IPS DF 6.9 (cell line): ENCODE results near the gene LRCH4.

Experiments
- DNase-seq: peaks from one replicate; pipeline ENCODE4 v3.0.0-alpha.2; 2013; ENCODE audit warnings: low read depth, low spot score
- H3K27ac ChIP-seq: one replicate; pipeline ENCODE4 v1.5.1; 2013; ENCODE audit warnings: low read length, control low read depth
- H3K27me3 ChIP-seq: 2 replicates; pipeline ENCODE4 v1.6.1; 2013; ENCODE audit warnings: mild to moderate bottlenecking, low read length; ENCODE audit not compliant: control insufficient read depth, insufficient read depth
- H3K36me3 ChIP-seq: 2 replicates; pipeline ENCODE4 v1.6.1; 2013; ENCODE audit warnings: low read length; ENCODE audit not compliant: control insufficient read depth, insufficient read depth
- H3K4me1 ChIP-seq: 2 replicates; pipeline ENCODE4 v1.6.1; 2013; ENCODE audit warnings: low read length; ENCODE audit not compliant: control insufficient read depth, insufficient read depth
- H3K4me3 ChIP-seq: 2 replicates; pipeline ENCODE4 v1.5.1; 2013; ENCODE audit warnings: mild to moderate bottlenecking, low read length
- H3K9me3 ChIP-seq: 2 replicates; pipeline ENCODE4 v1.6.1; 2013; ENCODE audit warnings: low read length, inconsistent platforms; ENCODE audit not compliant: control insufficient read depth, insufficient read depth
- WGBS: extraction: QIAGEN DNeasy Blood & Tissue Kit; methylation state at CpG from one replicate; pipeline ENCODE4 v1.1.7; 2013; ENCODE audit warnings: mixed read lengths, missing lambda C conversion rate; ENCODE audit not compliant: insufficient read length, insufficient coverage; 5-methylcytosine and 5-hydroxymethylcytosine counted together

Gene LRCH4

DNA sequence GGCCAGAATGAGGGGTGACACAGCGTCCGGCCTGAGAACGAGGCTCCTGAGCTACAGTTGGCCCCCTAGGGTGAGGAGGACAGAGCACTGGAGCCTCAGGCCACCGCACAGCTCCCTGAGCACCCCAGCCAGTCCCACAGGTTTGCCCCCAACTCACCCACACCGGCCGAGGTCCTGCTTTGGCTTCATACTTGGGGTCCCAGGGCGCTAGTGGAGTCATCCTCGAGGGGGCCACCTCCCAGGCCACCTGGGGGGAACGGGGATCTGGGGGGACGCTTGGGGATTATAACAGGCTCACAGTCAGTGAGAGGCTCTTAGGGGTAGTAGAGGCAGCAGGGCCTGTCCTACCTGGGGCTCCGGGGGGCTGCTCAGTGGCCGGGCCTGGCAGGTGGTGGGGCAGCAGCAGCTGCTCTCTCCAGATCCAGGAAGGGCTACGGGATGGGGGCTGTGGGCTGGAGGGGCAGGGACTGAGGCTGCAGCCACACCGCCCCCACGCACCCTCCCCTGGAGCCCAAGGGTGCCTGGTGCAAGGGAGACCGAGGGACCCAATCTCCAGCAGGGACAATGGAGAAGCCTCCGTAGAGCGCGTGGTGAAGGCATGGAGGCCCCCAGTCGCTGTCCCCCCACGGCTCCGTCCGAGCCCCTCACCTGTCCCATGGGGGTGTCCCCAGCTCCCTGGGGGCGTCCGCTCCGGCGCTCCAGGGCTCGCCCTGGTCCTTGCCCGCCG is 12.8 kb downstream of the LRCH4 start:
- no peak overlapping the region for H3K27ac ChIP-seq
- DNase-seq: no peak
- H3K4me1 ChIP-seq: peaks cover 19% of the 10 kb centered on the region
- no peak overlapping the region for H3K4me3 ChIP-seq
- H3K27me3 ChIP-seq: no peaks in the 10 kb centered on the region
- no CpG with 5 or more reads among the region's 30 CpGs for WGBS
- peaks cover 23% of the 10 kb centered on the region for H3K36me3 ChIP-seq
- H3K9me3 ChIP-seq: no peaks in the 10 kb centered on the region

GRCh38 chr7:100572281-100572948 is 13.5 kb downstream of the LRCH4 start:
- H3K4me3 ChIP-seq: no peak overlapping the region
- H3K9me3 ChIP-seq: no peaks in the 10 kb centered on the region
- no CpG with 5 or more reads among the region's 20 CpGs for WGBS
- H3K4me1 ChIP-seq: peaks cover 24% of the 10 kb centered on the region
- no peak for DNase-seq
- H3K27ac ChIP-seq: no peak overlapping the region
- peaks cover 16% of the 10 kb centered on the region for H3K36me3 ChIP-seq
- H3K27me3 ChIP-seq: no peaks in the 10 kb centered on the region

DNA sequence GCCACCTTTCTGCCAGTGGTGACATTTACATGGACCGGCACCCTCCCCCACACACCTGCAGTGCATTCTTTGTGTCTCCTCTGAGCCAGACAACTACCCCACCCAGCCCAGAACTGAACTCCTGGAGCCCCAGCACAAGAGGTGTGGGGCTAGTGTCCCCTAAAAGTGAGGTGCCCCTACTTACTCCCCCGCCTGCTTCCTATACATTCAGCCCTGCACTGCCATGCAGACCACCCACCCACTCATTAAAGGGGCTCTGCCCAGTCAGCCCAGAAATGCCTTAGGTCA is 14.2 kb downstream of the LRCH4 start:
- no peak overlapping the region for H3K27ac ChIP-seq

GRCh38 chr7:100570954-100571828 is 14.7 kb downstream of the LRCH4 start:
- Histone ChIP-seq H3K9me3 (no peaks in the 10 kb centered on the region), H3K27ac (no peak overlapping the region), H3K27me3 (no peaks in the 10 kb centered on the region), H3K4me1 (peaks cover 25% of the 10 kb centered on the region), H3K4me3 (no peak overlapping the region), H3K36me3 (peaks cover 11% of the 10 kb centered on the region)
- no peak for DNase-seq
- WGBS: no CpG with 5 or more reads among the region's 26 CpGs

More for the DNA sequence above, 14.2 kb downstream of the LRCH4 start:
- no peak for DNase-seq
- no CpG with 5 or more reads among the region's 2 CpGs for WGBS
- H3K4me1 ChIP-seq: peaks cover 25% of the 10 kb centered on the region
- no peak overlapping the region for H3K4me3 ChIP-seq
- H3K36me3 ChIP-seq: peaks cover 15% of the 10 kb centered on the region
- no peaks in the 10 kb centered on the region for H3K27me3 ChIP-seq
- no peaks in the 10 kb centered on the region for H3K9me3 ChIP-seq

- peak overlapping the region; percentile 48; the same call in 1 of the 2 replicates for H3K4me3 ChIP-seq
- H3K36me3 ChIP-seq: peaks cover 2% of the 10 kb centered on the region; the same call in 1 of the 2 replicates
- no peaks in the 10 kb centered on the region for H3K27me3 ChIP-seq
- no CpG with 5 or more reads among the region's 36 CpGs for WGBS
- no peak overlapping the region for H3K27ac ChIP-seq
- H3K4me1 ChIP-seq: peaks cover 24% of the 10 kb centered on the region
- DNase-seq: peak; percentile 70
- H3K9me3 ChIP-seq: no peaks in the 10 kb centered on the region
Observed at GRCh38 chr7:100568896-100569844, 16.8 kb downstream of the LRCH4 start.

DNA sequence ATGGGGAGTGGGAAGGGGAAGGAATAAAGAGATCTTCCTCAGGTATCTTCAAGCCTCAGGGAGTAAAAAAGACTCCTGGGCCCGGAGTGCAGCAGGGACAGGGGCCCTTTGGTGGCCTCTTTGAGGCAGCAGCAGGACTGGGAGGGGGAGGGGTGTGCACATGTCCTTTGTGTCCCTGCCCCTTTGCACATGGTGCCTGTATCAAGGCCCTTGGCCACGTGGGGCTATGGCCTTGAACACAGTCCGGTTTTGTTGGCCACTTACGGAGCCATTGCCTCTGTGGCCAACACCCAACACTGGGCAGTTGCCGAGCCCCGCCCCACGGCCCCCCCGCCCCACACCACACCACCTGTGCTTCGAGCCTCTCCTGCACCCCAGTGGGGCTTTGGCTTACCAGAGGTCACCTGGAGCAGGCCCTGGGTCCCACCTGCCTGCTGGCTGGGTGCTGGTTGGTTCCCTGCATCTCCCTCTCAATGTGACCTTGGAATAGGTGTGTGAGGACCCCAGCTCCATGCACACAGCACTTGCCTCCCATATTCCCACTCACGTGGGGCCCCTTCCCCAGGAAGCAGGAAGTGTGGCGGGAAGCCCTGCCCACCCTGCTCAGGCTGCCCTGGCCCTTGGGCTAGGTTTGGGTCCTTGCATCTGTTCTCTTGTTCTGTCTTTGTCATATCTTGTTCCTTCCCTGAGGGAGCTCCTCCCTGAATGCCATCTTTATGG is 17.6 kb downstream of the LRCH4 start:
- Histone ChIP-seq H3K27ac (no peak overlapping the region), H3K9me3 (no peaks in the 10 kb centered on the region), H3K4me1 (peaks cover 26% of the 10 kb centered on the region), H3K4me3 (no peak overlapping the region), H3K36me3 (no peaks in the 10 kb centered on the region), H3K27me3 (no peaks in the 10 kb centered on the region)
- WGBS: no CpG with 5 or more reads among the region's 11 CpGs
- no peak for DNase-seq

DNA sequence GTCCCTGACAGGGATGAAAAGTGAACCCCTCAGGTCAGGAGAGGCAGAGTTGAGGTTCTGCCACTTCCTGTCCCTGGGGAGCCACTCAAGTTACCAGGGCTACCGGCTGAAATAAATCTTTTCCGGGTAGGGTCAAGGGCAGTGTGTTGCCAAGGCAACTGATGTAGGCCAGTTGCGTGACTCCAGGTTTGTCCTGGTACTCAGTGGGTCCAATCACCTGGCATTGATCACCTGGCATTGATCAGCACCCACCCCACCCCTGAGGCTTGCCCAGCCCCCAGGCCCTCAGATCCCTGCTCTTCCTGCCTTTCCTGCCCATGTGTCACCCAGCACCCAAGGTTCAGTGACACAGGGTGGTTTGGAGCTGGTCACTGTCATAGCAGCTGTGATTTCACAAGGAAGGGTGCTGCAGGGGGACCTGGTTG is 18.2 kb downstream of the LRCH4 start:
- no CpG with 5 or more reads among the region's 3 CpGs for WGBS
- H3K9me3 ChIP-seq: no peaks in the 10 kb centered on the region
- no peaks in the 10 kb centered on the region for H3K27me3 ChIP-seq
- peaks cover 26% of the 10 kb centered on the region for H3K4me1 ChIP-seq
- no peak overlapping the region for H3K27ac ChIP-seq
- H3K4me3 ChIP-seq: no peak overlapping the region
- H3K36me3 ChIP-seq: no peaks in the 10 kb centered on the region
- DNase-seq: no peak

GRCh38 chr7:100567031-100567730 is 18.7 kb downstream of the LRCH4 start:
- H3K4me3 ChIP-seq: no peak overlapping the region
- no peaks in the 10 kb centered on the region for H3K36me3 ChIP-seq
- no CpG with 5 or more reads among the region's 12 CpGs for WGBS
- H3K27ac ChIP-seq: no peak overlapping the region
- no peaks in the 10 kb centered on the region for H3K9me3 ChIP-seq
- peaks cover 25% of the 10 kb centered on the region for H3K4me1 ChIP-seq
- no peak for DNase-seq
- H3K27me3 ChIP-seq: no peaks in the 10 kb centered on the region

DNA sequence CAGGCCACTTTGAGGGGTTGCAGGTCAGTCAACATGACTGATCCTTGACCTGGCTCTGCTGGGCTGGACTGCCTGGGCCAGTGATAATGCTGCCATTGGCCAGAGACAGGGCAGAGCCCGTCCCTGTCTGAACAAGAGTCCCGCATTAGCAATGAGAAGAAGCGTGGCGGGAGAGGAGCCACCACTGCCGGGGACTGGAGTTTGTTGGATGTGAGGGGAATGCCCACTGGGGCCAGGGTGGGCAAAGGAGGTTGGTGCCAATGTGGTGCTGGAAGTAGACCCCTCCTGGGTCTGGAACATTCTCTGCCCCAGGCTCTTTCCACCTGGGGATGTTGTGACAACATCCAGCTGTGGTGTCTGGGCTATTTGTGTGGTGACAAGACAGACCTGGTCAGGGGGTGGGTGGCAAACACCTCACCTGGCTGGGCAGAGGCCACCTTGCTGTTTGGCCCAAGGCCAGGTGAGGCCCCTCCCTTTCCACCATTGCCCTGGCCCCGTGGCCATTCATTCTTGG is 19.9 kb downstream of the LRCH4 start:
- Histone ChIP-seq H3K36me3 (no peaks in the 10 kb centered on the region), H3K4me1 (peaks cover 16% of the 10 kb centered on the region), H3K4me3 (no peak overlapping the region), H3K27ac (no peak overlapping the region), H3K9me3 (no peaks in the 10 kb centered on the region), H3K27me3 (no peaks in the 10 kb centered on the region)
- whole genome bisulfite sequencing: no CpG with 5 or more reads among the region's 6 CpGs
- DNase-seq: no peak
